GM12891 (cell line): Measurements from ENCODE around the gene BRK1.
"Not testable (repeated sequence)": the region's sequence is repeated elsewhere in the genome, so short reads cannot be mapped to it uniquely, and the experiment has no call there.

ENCODE experiments used
- DNase-seq: peaks from one replicate; pipeline ENCODE4 v3.0.0; 2011; ENCODE audit warnings: low spot score; ENCODE audit not compliant: insufficient read length
- FAIRE-seq: peaks from 2 replicates; lab custom pipeline; 2011; peaks lifted over from hg19 to GRCh38; lab: Jason Lieb, UNC
- PAX5 ChIP-seq: IDR thresholded peaks from 2 replicates; pipeline ENCODE4 v1.6.1; 2011; ENCODE audit warnings: low read length, moderate library complexity, mild to moderate bottlenecking; ENCODE audit not compliant: insufficient read depth, severe bottlenecking
- POLR2A ChIP-seq: IDR thresholded peaks from 2 replicates; pipeline ENCODE4 v1.6.1; 2011; ENCODE audit warnings: low read depth, low read length, control low read depth
- POLR2AphosphoS5 ChIP-seq: IDR thresholded peaks from 2 replicates; pipeline ENCODE4 v1.6.1; 2011; ENCODE audit warnings: low read depth, low read length, control low read depth
- POU2F2 ChIP-seq: IDR thresholded peaks from 2 replicates; pipeline ENCODE4 v1.6.1; 2011; ENCODE audit warnings: low read depth, mild to moderate bottlenecking, control low read depth, low read length, moderate library complexity
- SPI1 ChIP-seq: IDR thresholded peaks from 2 replicates; pipeline ENCODE4 v1.6.1; 2011; ENCODE audit warnings: low read depth, low read length, control low read depth
- TAF1 ChIP-seq: IDR thresholded peaks from 2 replicates; pipeline ENCODE4 v1.6.1; 2011; ENCODE audit warnings: low read depth, low read length, control low read depth

The BRK1 gene

GRCh38 chr3:10160925-10161324 is 45.5 kb downstream of the BRK1 start:
- FAIRE-seq (no peak), DNase-seq (no peak)
- TF ChIP-seq POU2F2 (no peak; the same call in 1 of the 2 replicates), POLR2A (no peak), SPI1 (no peak), PAX5 (no peak), POLR2AphosphoS5 (no peak), TAF1 (no peak)

DNA sequence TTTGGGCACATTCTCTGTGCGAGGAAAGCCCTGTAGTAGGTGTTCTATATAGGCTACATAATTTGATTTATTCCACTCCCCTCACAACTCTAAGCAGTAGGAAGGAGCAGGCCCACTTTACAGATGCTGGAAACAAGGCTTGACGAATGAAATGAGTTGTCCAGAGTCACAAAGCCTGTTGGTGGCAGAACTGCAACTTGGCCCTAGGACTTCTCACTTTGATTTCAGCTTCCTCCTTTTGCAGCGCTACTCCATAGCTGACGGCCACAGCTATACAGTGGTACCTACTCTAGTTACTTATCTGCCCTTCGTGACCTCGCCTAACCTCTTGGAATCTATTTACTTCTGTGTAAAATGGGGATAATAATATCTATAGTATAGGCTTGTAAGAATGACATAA is 46.7 kb downstream of the BRK1 start:
- no peak for DNase-seq
- TF ChIP-seq PAX5 (no peak), SPI1 (no peak; the same call in 1 of the 2 replicates), TAF1 (no peak), POU2F2 (no peak), POLR2A (no peak), POLR2AphosphoS5 (no peak)
- FAIRE-seq: peak; percentile 13

DNA sequence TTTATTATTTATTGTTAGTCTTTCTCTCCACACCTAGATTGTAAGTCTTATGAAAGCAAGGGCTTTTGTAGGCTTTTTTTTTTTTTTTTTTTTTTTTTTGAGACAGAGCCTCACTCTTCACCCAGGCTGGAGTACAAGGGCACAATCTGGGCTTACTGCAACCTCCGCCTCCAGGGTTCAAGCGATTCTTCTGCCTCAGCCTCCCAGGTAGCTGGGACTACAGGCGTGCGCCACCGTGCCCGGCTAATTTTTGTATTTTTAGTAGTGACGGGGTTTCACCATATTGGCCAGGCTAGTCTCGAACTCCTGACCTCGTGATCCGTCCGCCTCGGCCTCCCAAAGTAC is 48.7 kb downstream of the BRK1 start:
- FAIRE-seq, DNase-seq: not testable (repeated sequence)

DNA sequence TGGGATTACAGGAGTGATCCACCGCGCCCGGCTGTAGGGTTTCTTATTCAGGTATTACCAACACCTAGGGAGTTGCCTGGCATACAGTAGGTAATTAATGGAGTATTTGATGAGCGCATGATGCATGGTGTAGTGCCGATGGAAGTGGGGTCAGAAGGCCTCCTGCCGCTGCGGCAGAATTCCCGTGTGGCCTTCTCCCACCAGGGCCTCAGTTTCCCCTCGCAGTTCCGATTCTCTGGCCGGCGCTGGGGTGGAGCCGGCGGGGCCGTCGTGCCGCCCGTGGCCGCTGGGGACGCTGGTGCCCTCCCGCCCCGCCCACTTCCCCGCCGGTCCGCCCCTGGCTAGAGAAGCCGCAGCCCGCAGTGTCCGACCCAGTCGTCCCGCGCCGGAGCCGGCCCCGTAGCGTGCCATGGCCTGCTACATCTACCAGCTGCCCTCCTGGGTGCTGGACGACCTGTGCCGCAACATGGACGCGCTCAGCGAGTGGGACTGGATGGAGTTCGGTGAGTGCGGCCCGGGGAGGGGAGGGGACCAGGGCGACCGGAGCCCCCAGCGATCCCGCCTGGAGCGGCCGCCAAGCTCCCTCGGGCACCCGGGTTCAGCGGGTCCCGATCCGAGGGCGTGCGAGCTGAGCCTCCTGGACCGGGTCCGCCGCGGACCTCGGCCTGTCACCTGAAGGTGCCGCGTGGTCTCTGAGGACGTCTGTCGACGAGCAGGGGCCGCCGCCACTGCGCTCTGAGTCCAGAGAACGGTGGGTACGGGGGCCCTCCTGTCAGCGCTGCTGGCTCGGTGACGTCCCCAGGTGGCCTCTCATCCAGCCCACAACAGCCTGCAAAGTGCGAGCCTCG is 49.3 kb downstream of the BRK1 start, which contains the start of gene IRAK2:
Gene IRAK2 (plus strand): TSS at position 374 of the 848 bp plus-strand sequence. CDS start 36 bp downstream, at position 410.
- DNase-seq (peak; percentile 83), FAIRE-seq (peak; percentile 78)
- TF ChIP-seq POLR2AphosphoS5 (peak; percentile 54; the same call in 1 of the 2 replicates), SPI1 (no peak)

DNA sequence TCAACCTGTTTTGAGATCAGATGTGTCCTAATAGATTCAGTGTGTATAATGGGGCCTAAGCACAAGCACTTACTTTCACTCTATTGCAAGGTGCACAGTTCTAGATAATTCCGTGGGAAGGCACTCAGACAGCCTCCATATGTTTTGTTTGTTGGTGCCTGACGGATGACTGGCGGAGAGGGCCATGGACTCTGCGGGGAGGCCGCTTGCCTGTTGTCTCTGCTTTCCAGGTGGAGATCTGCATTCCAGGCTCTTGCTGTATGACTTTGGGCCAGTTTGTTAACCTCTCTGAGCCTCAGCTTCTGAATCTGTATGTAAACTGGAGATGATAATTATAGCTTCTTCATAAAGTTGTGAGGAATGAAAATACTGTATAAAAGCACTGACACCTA is 50.7 kb downstream of the BRK1 start:
- FAIRE-seq (no peak), DNase-seq (no peak)
- TF ChIP-seq POU2F2 (no peak), POLR2A (no peak), TAF1 (no peak)

- TF ChIP-seq TAF1 (no peak), POLR2A (no peak), PAX5 (no peak), POLR2AphosphoS5 (no peak), SPI1 (no peak), POU2F2 (no peak)
- FAIRE-seq (no peak), DNase-seq (no peak)
Observed at GRCh38 chr3:10169000-10169496, 53.6 kb downstream of the BRK1 start.

DNA sequence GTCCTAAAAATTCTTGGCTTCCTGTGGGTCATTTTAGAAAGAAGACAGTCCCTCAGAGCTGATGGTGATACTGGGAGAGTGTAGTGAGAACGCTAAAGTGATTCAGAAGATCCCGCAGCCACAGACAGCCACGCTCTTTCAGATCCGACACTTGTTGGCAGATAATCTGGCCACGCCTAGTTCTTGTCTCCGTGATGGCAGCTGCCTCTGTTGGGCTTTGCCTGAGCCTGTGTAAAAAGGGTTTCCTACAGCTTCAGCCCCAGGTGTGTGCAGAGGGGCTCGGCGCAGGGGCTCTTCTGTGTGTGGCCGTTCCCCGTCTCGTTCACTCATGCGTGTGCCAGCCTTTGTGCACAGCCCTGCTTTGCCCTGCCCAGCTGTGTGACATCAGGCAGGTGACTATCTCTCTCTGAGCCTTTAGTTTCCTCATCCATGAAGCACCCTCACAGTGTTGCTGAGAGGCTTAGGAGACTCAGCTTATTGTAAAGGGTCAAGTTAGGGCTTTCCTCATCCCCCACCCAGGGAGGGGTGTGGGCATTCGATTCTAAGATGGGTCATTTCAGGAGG is 55.5 kb downstream of the BRK1 start:
- no peak for DNase-seq
- FAIRE-seq: no peak
- no peak for TF ChIP-seq TAF1
- no peak for TF ChIP-seq POLR2A
- no peak for TF ChIP-seq PAX5
- TF ChIP-seq POLR2AphosphoS5: no peak
- TF ChIP-seq SPI1: no peak
- TF ChIP-seq POU2F2: no peak

DNA sequence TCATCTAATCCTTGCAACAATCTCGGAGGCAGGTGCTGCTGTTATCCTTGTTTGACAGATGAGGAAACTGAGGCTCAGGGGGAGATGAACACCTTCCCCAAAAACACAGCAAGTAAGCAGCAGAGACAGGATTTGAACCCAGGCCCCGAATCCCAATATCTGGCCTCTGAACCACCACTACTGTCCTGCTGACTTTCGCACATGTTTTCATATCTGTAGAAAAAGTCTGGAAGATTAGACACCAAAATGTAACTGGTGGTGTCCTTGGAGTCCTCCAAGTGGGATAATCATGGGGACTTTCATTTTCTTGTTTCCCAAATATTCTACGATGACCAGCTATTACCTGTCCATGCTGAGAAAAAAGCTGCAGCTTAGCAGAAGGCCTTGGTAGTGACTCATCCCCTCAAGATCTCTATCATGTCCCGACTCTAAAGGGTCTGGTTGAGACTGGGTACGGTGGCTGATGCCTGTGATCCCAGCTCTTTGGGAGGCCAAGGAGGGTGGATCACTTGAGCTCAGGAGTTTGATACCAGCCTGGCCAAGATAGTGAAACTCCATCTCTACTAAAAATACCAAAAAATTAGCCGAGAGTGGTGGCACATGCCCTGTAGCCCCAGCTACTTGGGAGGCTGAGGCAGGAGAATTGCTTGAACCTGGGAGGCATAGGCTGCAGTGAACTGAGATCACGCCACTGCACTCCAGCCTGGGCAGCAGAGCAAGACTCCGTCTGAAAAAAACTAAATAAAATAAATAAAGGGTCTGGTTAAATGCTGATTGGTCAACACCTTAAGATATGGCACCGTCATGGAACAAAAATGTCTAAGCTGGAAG is 57.8 kb downstream of the BRK1 start:
- FAIRE-seq (peak; percentile 5), DNase-seq (no peak)
- TF ChIP-seq POLR2A: no peak
- TF ChIP-seq POLR2AphosphoS5: no peak
- no peak for TF ChIP-seq TAF1
- TF ChIP-seq SPI1: no peak
- TF ChIP-seq POU2F2: no peak
- TF ChIP-seq PAX5: no peak

DNA sequence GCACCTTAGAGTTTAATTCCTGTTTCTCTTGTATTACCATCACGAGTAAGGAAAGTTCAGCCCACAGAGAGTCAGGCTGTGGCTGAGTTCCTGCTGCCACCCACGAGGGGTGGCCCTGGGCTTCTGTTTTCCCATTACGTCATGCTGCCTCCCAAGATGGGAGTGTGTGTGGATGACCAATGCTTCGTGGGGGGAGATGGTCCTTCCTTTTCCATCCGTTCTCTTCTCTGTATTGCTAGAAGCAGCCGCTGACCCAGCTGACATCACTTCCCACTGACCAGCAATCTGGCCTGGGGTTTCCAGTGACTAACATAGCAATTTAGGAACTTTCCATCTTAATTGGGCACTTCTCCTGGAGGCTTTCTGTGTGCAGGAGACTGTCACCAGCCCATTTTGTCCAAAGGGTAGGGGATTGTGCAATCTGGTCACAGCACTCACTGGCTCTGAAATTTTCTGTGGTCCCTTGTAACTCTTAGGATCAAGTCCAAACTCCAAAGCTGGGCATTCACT is 58.5 kb downstream of the BRK1 start:
- TF ChIP-seq PAX5 (no peak), SPI1 (no peak), TAF1 (no peak), POLR2A (no peak), POU2F2 (no peak), POLR2AphosphoS5 (no peak)
- DNase-seq (no peak), FAIRE-seq (no peak)

- not testable (repeated sequence) for FAIRE-seq, DNase-seq
Observed at GRCh38 chr3:10175334-10175733, 59.9 kb downstream of the BRK1 start.

DNA sequence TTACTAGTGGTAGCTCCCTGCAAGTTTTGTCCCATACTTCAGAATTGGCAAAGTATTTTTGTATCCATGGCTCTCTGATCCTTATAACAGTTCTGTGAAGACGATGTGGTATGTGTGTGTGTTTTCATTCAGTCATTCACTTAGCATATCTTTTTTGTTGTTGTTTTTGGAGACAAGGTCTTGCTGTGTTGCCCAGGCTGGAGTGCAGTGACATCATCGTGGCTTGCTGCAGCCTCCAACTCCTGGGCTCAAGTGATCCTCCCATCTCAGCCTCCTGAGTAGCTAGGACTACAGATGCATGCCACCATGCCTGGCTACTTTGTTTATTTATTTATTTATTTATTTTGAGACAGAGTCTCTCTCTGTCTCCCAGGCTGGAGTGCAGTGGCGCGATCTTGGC is 60.7 kb downstream of the BRK1 start:
- DNase-seq, FAIRE-seq: not testable (repeated sequence)
